HG02759 (cell line): ENCODE results near the gene SYT3.

ENCODE experiments used
- ATAC-seq: cut with Tn5 transposase; IDR thresholded peaks from one replicate; pipeline ENCODE4 v1.9.1; 2021; ENCODE audit warnings: mild to moderate bottlenecking, moderate library complexity; ENCODE audit not compliant: unreplicated experiment

Gene SYT3

GRCh38 chr19:50639121-50640112 lies at the start of gene SYT3:
TSS of gene SYT3 (minus strand) at chr19:50639881. CDS start at chr19:50637411, 2,470 bp downstream.
- no peak for ATAC-seq

- ATAC-seq: no peak
These were observed 49.1 kb upstream of the SYT3 start for GRCh38 chr19:50688766-50689165.

GRCh38 chr19:50686310-50687032 lies 46.8 kb upstream of the SYT3 start:
- no peak for ATAC-seq

- ATAC-seq: peak; percentile 84
These were observed 39.8 kb upstream of the SYT3 start for GRCh38 chr19:50679177-50680125.

GRCh38 chr19:50678323-50678722 lies 38.6 kb upstream of the SYT3 start:
- no peak for ATAC-seq

DNA sequence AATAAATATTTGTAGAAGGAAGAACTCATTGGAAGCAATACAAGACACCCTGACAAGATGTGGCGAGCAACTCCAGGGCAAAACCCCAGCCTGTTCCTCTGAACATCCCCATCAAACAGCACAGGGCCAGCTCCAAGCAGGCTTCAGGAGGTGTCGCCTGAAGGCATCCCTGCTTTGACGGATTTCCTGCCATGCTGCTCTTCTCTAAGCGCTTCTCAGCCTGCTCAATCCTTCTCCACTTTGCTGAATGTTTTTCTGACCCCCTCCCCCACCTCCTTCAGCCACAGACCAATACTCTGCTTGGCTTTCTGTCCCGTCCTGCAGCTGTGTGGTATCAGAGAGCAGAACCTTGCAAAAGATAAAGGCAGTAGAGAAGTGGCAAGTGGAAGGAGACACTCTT lies 38.0 kb upstream of the SYT3 start:
- ATAC-seq: no peak

DNA sequence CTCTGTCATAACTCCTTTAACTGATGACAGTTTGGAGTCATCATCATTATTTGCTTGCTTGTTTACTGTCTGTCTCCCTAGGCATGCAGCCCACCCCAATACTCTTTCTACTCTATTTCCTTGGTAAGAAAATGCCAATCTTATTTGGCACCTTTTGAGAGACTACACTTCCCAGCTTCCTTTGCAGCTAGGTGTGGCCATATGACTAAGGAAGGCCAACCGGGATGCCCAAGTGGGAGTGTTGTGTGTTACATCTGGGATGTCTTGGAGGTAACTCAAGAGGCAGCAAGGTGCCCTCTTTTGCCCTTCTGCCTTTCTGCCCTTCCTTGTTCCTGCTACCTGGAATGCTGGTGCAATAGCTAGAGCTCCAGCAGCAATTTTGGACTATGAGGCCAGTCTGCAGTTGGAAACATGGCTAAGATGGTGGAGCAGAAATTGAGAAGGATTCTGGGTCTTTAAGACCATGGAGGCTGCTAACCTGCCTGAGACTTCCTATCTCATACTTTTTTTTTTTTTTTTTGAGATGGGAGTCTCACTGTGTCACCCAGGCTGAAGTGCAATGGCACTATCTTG lies 37.0 kb upstream of the SYT3 start:
- ATAC-seq: no peak

GRCh38 chr19:50673118-50673517 lies 33.4 kb upstream of the SYT3 start:
- no peak for ATAC-seq

DNA sequence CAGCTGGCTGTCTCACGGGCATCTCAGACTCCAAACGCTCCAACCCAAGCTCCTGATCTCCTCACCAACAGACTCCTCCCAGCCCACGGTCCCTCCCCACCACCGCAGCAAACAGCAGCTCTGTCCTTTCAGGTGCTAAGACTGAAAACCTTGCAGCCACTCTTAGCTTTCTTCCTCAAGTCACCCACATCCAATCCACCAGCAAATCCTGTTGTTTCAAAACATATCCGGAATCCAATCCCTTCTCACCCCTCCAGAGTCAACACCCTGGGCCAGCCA lies 30.4 kb upstream of the SYT3 start:
- no peak for ATAC-seq

DNA sequence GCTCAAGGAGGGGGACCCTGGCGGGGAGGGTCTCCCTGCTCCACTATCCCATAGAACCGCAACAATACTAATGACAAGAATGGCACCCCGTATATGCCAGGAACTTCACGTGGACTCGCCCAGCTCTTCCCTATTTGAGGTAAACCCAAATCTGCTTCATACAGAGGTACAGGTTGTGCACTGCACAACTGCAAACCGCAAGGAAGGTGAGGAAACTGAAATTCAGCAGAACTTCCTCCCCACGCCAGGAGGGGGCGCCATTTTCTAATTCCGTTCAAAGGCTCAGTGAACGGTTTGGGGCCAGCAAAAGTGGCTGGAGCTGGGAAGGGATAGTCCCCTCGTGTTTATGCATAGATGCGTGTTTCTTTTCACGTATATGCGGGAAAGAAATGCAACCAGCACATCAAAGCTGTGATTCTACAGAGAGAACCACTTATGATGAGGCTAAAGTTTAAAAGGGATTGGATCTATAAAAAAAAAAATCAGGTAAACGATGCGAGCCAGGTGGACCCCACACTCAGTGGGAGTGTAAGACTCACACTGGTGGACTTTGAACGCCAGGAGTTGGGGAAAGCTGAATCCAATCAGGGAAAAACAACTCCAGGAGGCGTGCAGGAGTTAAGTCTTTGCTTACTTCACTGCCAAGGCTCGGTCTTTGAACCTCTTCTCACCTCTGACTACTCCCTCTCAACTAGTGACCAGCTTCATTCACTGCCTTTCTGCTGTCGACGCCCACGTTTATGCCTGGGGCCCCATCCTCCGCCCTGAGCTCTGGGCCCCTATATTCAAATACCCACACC lies 29.8 kb upstream of the SYT3 start:
- no peak for ATAC-seq

DNA sequence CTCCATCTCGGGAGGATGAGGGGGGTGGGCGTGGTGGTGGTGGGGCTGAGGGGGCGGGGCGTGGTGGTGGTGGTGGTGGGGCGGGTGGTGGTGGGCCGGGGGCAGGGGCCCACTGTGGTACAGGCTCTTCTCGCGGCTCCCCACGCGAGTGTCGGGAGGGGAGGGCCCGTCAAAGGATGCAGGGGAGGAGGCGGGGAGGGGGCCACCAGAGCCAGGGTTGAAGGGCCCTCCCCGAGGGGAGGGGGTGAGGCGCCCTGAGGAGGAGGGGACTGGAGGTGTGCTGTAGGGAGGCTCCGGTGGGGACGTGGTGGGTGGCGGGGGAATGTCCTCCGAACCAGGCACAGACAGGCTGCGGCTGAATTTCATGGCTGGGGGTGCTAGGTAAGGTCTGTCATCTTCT lies 29.2 kb upstream of the SYT3 start:
- ATAC-seq: no peak

DNA sequence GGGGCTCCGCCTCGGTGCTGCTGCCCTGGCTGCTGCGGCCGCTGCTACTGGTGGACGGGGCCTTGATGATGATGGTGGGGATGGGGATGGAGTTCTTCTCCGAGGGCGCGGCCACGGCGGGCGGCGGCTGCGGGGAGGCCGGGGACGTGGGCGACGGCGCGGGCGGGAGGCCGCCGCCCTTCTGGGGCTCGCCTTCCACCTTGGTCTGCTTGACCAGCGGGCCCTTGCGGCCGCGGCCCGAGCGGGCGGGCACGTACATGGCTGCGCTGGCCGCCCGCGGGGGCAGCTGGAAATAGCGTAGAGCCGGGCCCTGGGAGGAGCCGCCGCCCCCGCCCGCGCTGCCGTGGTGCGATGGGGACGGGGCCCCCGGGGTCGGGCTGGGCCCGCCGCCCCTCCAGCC lies 28.7 kb upstream of the SYT3 start:
- ATAC-seq: no peak

GRCh38 chr19:50667759-50668231 lies 28.1 kb upstream of the SYT3 start:
- no peak for ATAC-seq

- ATAC-seq: no peak
These were observed 27.6 kb upstream of the SYT3 start for GRCh38 chr19:50667177-50667758.

GRCh38 chr19:50666346-50667176 lies 26.9 kb upstream of the SYT3 start:
- no peak for ATAC-seq

DNA sequence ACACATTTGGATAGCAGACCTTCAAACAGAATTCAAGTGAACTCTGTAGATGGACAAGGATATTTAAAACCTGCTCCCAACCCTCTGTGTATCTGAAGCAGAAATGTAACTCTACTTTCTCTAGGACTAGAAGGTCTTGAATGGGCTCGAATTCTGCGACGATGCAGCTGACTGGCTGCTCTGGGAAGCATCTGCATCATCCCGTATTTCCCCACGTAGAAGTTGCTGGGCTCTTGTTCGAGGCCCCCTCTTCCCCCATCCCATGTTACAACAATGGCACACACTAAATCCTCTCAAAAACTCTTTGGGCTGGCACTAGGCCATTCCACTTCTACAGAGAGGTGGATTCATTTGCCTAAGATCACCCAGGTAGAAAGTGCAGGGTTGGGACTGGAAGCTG lies 24.5 kb upstream of the SYT3 start:
- no peak for ATAC-seq

GRCh38 chr19:50663482-50663790 lies 23.8 kb upstream of the SYT3 start:
- ATAC-seq: no peak

GRCh38 chr19:50662651-50663481 lies 23.2 kb upstream of the SYT3 start:
- no peak for ATAC-seq
